HPDE6-E6E7 (cell line): ENCODE measurements around the gene DCLK1.

Experiments
- DNase-seq: peaks from one replicate; pipeline ENCODE4 v3.0.0; 2011; ENCODE audit warnings: missing footprints; ENCODE audit errors: extremely low spot score

DCLK1 gene

DNA sequence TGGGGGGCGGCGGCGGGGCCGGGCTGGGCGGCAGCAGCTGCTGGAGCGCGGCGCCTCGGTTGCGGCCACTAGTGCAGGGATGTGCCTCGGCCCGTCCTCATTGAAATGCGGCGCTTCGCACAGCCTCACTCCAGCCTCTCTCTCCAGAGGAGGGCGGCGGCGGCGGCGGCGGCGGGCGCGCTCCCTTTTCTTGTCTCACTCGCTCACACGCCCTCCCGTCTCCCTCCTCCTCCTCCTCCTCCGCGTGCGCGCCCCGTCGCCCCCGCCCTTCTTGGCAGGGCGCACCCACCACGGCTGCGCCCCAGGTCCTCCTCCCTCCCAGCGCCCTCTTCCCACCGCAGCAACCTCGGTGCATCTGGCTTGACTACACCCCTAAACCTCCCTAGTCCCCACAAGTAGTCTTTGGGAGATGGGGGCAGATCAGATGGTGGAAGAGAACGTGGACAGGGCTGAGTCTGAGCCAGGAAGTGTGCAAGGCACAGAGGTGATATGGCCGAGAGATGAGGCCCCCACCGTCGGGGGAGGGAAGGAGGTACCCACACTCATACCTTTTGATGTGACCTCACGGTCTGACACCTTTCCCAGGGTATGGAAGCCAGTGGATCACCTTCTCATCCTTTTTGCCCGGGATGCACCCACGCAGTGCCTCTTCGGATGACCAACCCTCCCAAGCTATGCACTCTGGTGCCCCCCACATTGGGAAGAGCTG is at the start of gene DCLK1:
DCLK1 (minus strand) TSS at position 161 of the 709 bp plus-strand sequence.
- no peak for DNase-seq

DNA sequence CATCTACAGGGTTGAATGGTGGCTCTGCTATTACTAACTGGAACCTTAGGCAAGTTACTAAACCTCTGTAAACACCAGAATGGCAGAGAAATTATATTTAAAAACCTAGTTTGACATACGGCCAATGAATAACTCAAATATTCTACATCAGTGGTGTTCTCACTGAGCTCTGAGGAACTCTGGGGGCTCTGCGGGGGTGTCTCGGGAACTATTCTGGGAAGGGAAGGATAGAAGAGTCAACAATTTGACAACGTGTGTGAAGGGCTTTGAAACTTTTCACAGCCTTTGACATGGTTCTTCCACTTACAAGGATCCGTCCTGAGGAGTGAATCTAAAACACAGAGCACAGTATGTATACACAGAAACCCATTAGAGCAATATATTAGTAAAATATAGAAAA is 44.4 kb upstream of the DCLK1 start:
- DNase-seq: no peak

DNA sequence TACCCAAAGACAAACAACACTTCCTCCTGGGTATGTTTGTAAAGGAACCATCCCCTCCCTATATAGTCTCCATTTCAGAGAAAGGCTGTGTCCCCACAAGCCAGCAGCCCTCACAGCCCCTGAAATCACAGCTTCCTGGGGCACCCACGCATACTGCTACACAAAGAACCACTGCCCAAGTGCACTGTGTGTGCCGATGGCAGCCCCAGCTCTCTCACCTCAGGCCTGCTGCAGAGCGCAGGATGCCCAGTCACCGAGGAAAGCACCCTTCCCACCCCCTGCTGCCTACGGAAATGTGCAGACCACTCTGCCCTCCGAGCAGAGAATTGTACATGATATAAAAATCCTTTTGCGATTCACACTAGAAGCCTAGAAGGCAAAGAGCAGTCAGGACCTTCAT is 43.7 kb upstream of the DCLK1 start:
- no peak for DNase-seq

DNA sequence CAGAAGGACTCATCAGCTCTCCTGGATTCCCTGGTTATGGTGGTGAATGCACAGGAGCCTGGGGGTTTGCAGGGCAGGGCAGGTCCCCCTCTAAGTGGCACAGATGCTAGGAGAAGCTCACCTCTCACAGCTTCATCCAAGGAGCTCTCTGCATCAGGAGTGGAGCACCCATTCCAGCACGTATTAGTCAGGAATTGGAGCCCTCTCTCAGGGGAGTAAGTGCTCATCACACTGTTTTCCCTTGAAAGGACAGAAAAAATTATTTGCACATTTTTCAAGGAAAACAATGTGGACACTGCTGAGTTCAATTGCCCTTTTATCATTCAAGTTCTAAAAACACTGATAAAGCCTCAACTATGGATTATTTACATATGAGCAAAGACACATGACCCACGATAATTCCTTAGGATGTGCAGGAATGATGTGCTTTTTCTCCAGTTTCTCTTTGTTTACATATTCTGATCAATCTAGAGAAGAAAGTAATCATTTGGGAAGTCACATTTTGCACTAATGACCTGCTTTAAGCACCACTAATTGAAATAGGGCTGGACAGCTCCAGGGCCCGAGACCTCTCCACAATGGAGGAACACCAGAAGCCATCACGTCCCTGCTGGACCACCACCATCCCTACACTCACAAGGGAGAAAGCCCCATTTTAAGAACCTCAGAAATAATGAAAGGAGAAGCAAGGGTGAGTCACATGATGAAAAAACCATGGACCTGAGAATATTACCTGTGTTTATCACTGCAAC is 42.6 kb upstream of the DCLK1 start:
- DNase-seq: no peak

DNA sequence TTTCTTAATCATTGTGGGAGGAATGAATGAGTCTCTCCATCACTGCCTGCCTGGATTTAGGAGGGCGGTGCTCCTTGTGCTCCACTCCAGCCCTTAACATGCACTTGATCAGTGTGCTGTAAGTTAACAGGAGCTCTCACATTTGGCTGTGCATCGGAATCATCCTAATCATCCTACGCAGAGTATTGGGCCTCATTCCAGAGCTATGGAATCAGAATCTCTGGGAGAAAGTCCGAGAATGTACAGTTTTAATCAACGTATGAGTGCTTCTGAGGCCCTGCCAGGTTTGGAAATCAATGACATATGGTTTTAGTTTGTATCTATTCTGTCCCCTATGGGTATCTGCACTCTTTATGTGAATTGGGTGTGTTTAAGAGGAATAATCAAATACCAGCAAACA is 34.9 kb upstream of the DCLK1 start:
- no peak for DNase-seq

DNA sequence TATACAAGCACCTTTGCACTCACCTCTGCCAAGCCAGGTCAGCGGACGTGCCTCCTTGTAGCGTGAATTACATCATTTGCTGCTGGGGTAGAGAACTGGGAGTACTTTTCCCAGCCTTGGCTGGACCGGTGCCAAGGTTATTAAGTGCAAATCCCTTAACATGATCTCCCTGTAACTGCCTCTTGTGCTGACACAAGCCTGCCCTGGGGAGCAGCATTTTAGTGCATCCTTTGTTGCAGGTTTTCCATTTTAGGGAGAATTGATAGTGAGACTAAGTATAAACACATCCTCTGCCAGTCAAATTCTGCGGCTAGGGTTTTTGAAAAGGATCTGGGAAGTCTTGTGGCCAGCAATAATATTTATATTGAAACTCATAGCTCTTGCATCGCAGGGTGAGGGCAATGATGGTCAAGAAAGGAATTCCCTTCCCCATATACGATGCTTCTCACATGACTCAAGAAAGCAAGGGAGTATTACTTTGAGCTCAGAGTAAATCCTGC is 32.7 kb upstream of the DCLK1 start:
- DNase-seq: no peak

DNA sequence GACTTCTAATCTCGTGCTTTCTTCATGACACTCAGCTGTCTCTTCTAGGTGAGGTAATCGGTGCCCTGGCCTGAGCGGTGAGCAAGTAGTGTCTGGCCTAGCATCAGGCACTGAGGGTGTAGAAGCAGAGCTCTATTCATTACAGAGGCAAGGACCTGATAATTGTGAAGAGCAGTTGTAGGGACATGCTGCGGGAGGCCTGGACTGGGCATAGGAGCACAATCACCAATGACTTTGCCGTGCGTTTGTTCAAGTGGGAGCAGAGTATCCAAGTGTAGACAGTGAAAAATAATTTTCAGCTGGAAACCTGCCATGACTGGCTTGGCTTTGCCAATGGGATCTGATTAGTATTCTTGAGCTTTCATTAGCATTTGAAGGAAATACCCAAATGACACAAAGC is 32.1 kb upstream of the DCLK1 start:
- no peak for DNase-seq

DNA sequence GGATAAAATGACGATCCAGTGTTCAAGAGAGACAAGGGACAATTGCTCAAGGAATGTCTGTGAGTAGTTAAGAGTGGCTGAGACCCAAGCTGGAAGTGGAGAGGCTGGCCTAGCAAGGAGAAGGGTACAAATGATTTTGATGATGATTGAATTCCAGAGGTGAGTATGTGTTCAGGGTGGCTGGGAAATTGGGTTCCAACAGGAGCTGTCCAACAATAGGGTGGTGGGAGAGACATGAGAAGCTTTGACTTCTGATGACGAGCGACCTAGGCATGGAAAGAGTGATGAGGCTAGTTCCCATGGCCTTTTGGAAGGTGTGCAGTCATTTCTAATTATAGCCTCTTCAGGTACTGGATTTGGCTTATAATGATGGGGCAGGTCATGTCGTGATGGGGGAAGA is 29.1 kb upstream of the DCLK1 start:
- DNase-seq: no peak

DNA sequence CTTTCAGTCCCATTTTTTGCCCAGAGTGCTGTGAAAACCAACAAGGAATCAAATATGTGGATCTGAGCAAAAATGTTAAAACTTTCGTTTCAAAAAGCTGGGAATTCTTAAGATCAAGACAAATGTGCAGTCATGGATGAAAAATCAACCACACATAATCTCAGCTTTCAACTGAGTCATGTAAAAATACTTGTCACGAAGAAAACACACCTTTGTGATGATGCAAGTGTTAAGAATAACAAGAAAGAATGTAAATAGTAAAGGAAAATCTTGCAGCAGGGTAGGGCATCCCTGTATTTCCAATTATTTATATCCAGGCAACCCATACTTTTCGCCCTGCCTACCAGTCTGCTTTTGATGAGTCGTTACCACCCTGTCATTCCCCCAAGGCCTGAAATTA is 27.4 kb upstream of the DCLK1 start:
- no peak for DNase-seq

DNA sequence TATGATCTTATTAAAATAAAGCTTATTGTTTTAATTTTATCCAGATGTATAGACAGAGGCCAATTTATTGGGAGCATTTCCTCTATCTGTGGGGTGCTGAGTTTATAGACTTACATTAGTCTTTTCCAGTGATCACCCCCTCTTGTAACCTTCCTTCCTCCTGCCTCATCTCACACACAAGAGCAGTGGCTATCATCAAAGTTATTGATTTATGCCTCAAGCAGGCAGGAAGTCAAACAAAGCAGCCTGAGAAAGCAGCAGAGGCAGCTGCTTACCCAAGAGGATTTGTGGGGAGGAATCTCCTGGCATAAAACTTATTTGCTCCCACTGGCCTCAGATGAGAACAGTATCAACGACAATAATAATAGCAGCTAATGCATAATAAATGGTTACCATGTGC is 26.3 kb upstream of the DCLK1 start:
- DNase-seq: no peak

DNA sequence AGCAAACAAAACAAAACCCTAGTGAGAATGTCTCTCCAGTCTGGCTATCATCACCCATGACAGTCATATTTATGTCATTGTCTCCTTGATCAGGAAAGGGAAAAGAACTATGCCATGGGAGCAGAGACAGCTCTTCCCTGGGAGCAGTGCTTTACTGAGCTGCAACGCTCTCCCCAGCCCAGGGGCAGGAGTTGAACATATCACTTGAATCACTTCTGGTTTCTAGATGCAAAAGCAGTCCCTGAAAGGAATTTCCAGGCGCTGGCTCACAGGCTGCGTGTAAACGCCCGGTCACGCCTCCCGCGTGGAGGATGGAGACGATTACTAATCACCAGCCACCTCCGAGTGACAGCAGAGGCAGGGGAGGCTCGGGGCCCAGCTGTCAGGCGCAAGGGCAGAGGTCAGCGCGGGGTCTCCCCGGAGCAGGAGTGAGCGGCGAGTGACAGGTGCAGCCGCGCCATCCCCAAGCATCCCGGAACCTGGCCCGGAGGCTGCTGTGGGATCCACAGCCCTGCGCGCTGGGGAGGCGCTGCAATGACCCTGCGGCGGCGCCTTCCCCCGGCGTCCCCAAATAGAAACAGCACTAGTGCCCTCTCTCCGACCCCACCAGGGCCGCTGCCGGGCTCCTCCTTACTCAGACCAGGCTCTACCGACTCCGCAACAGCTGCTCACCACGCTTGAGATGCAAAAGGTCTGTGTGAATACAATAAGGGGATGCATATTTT is 23.5 kb upstream of the DCLK1 start:
- DNase-seq: no peak

DNA sequence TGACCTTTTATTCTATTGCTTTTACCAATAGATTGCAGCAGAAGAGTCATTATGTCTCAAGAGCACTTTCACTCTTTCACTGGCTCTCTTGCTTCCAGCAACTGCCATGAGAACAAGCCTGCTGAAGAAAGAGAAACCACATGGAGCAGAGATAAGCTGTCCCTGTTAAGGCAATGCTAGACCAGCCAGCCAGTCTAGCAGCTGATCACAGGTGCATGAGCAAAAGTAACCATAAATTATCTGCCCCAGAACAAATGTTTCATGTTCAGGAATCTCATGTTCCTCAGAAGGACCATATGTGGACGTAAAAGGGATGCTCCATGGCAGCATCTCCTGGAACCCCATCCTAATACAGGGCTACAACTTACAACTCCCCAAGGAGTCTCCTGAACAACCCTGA is 20.4 kb upstream of the DCLK1 start:
- DNase-seq: no peak

DNA sequence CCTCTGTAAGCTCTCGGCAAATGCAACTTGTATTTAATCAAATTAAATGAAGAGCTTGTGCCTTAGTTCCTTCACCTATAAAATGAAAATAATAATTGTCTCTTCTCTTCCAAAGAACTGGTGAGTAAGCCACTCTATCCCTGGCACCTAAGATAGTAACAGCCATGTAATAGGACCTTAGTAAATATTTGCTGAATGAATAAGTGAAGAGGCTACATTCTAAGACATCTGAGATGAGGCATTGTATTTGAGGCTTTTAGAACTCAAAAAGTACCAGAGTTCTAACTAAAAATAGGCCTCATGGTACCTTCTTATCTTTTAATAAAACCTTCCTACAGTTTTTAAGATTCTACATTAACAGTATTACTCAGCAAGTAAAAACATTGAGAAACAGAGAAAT is 17.3 kb upstream of the DCLK1 start:
- no peak for DNase-seq

DNA sequence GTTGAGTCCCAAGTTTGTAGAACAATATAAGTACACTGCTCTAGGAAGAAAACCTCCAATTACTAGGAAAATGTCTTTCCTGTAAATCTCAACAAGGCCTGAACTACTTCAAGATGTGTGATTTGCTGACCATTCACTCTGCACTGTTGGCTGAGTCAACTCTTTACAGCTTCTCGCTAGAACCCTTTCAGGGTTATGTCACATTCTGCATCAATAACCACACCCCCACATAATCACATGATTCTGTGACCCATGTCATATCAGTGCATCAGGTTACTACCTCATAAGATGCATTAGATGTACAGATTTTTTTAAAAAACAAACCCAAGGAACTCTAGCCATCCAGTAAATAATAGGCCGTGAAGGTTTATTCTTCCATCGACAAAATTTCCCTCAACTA is 16.1 kb upstream of the DCLK1 start:
- no peak for DNase-seq

DNA sequence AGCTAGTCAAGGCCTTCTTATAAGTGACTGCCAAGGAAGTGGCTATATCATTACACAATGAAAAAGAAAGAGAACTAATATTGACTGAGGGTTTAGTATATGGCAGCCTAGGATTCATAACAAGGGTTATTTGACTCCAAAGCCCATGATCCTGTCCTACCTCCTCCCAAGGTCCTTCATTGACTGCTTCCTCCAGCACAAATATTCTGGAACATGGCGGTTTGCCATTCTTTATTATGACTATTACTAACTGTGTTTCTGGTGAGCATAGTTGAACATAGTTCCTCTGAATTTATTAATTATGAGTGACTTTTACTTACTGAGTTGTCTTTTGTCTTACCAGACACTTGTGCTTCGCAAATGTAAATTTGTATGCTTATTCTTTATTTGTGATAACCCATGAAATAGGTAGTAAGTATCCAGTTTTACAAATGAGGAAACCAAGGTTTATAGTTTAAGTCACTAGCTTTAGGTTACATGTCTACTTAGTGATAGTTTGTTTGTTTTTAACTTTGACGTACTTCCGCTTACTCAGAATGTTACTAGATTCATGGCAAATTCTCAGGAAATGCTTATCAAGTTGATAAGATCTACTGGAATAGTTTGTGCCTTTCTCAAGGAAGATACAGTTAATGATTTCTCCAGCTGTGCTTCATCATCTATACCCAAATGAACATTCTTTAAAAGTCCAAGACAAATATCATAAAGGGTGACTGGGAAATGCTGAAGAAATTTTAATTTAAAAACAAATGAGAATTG is 15.5 kb upstream of the DCLK1 start:
- no peak for DNase-seq

DNA sequence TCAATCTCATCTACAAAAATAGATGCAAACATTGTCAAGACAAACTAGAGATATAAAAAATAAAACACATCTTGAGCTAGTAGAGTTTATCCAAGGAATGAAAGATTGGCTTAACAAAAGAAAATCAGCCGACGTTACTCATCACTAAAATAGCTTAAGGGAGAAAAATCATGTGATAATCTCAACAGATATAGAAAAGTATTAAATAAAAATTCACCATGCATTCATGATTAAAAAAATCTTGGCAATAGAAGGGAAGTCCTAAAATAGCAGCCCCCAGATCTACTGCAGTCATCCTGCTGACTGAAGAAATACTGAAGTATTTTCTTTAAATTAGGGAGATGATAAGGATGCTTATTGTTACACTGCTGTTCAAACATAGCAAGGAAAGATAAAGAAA is 12.6 kb upstream of the DCLK1 start:
- no peak for DNase-seq

DNA sequence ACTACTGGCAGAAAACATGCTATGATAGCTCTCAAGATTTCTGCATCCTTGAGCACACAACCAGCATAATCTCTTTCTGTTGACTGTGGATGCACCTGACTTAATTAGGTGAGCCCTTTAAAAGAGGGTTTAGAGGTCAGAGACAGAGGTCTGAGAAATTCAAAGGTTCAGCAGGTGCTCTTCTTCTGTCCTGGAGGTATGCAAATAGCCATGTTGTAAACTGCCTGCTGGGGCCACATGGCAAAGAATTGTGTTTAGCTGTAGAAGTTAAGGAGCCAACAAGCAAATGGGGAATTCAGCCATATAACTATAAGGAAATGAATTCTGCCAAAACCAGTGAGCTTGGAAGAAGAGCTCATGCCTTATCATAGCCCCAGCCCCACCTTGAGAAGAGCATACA is 11.6 kb upstream of the DCLK1 start:
- DNase-seq: no peak

DNA sequence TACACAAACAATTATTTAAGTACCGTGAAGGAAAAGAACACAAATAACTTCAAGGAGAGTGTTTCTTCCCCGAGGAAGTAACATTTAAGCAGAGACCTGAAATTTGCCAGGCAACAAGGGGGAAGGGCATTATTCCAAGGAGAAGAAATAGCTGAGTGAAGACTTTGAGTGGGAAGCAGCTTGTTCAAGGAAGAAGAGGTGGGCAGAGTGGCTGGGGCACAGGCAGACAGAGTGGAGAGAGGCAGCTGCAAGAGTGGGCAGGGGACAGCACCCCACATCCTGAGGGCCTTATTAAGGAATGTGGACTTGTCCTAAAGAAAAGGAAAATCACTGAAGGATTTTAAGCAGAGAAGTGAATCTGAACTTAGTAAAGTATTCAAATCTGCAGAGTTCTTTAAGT is 4.7 kb upstream of the DCLK1 start:
- DNase-seq: no peak

DNA sequence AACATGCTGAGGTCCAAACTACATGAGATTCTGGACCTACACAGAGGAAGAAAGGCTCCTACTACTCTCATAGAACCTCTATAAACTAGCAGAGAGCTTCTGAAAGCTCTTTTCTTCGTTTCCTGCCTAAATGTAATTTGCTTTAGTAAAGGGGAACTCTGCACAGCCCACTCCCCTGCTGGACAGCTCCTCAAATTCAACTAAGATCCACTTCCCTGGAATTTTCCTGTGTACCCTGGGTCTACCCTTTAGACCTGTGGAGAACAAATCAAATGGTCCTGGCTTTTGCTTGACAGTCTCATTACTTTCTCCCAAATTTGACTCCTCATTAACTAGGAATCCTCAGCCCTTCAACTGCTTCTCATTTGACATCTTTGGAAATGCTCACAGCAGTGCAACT is 3.5 kb upstream of the DCLK1 start:
- no peak for DNase-seq

DNA sequence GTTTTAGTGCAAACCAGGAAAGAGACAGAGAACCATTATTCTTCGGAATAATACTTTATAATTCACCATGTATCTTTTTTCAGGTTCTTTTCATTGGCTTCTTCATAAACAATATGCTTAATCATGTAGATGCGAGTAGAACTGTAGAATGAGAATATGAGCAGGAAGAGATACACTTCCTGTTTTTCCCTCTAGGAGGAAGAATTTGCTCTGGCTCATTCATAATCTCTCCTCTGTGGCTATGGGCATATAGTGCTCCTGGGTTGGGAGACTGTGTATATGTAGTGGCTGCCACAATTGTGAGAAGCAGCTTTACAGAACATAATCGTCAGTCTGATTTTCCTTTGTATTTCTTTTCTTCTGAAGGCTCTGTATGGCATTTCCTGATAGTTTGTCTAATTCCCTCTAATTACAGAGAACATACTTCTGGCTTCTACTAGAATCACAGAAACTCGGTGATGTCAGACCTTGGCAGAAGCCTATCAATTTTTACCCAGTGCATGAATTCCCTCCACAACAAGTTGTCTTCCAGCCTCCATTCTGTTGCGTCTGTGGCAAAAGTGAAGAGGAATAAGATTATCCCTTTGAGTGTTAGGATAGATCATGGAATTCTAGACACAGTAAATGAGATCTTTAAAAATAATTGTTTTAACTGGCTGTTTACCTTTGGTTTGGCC is 2.9 kb upstream of the DCLK1 start:
- no peak for DNase-seq

DNA sequence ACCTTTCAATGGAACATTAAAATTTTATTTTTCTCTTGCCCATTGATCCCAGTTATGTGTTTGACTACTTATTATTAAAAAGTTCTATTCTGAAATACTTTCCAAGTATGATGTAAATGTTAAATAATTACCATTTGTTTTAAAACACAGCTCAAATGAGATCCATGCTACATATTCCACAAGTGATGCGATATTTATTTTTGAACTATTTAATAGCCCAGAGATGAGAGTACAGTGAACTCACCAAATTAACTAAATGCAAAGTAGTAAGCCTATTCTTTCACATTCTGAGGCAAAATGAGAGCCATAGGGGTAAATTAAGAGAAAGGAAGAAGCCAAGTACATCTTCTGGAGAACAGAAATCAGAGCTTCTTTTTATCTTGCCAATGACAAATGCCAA is 1.2 kb upstream of the DCLK1 start:
- no peak for DNase-seq

DNA sequence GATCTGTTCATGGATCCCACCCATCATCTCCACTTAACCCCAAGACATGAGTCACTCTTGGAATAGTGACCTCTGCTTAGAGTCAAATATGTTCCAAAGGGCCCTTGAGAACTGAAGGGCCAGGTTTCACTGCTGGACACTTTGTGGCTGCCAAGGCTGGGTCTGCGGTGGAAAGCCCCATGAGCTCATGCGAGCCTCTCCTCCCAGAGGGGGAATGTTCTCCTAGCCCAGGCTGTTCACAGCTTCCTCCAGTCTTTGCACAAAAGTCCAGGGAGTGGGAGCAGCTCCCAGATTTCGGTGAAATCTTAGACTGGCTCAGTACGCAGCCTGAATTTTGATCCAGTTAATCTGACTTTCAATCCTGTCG is 732 bp upstream of the DCLK1 start:
- no peak for DNase-seq
